Hepatocyte (in vitro differentiated cells): Measurements from ENCODE around the gene GPX4. TPM values are rescaled to one million over a fixed set of nuclear protein-coding genes. Genes with fewer than 3 reads are reported as not detected.

Experiments
- DNase-seq: peaks from one replicate; pipeline ENCODE4 v3.0.0-alpha.2; 2016; ENCODE audit warnings: low spot score
- H2AFZ ChIP-seq: fragments of 200-600 bp; sonication (generic); 2 replicates; pipeline ENCODE4 v1.6.0; 2016; ENCODE audit warnings: antibody characterized with exemption, mild to moderate bottlenecking
- H3K27ac ChIP-seq: fragments of 200-600 bp; sonication (generic); 2 replicates; pipeline ENCODE4 v1.5.1; 2016; ENCODE audit warnings: mild to moderate bottlenecking
- H3K27me3 ChIP-seq: fragments of 200-600 bp; sonication (generic); 2 replicates; pipeline ENCODE4 v1.6.1; 2016
- H3K36me3 ChIP-seq: fragments of 200-600 bp; sonication (generic); replicated peaks from 2 replicates; pipeline ENCODE4 v1.5.1; 2016; ENCODE audit warnings: low read depth; ENCODE audit not compliant: insufficient read depth
- H3K4me1 ChIP-seq: fragments of 200-600 bp; sonication (generic); 2 replicates; pipeline ENCODE4 v1.5.1; 2016; ENCODE audit warnings: mild to moderate bottlenecking, moderate library complexity; ENCODE audit not compliant: insufficient read depth
- H3K4me2 ChIP-seq: fragments of 200-600 bp; sonication (generic); 2 replicates; pipeline ENCODE4 v1.6.0; 2016
- H3K4me3 ChIP-seq: fragments of 200-600 bp; sonication (generic); 2 replicates; pipeline ENCODE4 v1.5.1; 2016; ENCODE audit warnings: mild to moderate bottlenecking
- H3K79me2 ChIP-seq: fragments of 200-600 bp; sonication (generic); 2 replicates; pipeline ENCODE4 v1.6.0; 2017; ENCODE audit warnings: mild to moderate bottlenecking
- H3K9me2 ChIP-seq: fragments of 200-600 bp; sonication (generic); replicated peaks from 2 replicates; pipeline ENCODE4 v1.6.0; 2017; ENCODE audit warnings: mild to moderate bottlenecking; ENCODE audit not compliant: insufficient read depth
- H3K9me3 ChIP-seq: fragments of 200-600 bp; sonication (generic); 2 replicates; pipeline ENCODE4 v1.5.1; 2016; ENCODE audit warnings: low read depth, mild to moderate bottlenecking
- H4K20me1 ChIP-seq: fragments of 200-600 bp; sonication (generic); 2 replicates; pipeline ENCODE4 v1.6.0; 2016; ENCODE audit warnings: mild to moderate bottlenecking; ENCODE audit not compliant: insufficient read depth, poor library complexity, severe bottlenecking
- CTCF ChIP-seq: fragments of 200-600 bp; sonication (generic); IDR thresholded peaks from 2 replicates; pipeline ENCODE4 v1.5.1; 2016; ENCODE audit warnings: antibody characterized with exemption, mild to moderate bottlenecking; ENCODE audit not compliant: poor library complexity
- EZH2 ChIP-seq: fragments of 200-600 bp; sonication (generic); IDR thresholded peaks from 2 replicates; pipeline ENCODE4 v1.6.1; 2016; ENCODE audit warnings: antibody characterized with exemption, mild to moderate bottlenecking, borderline replicate concordance
- EZH2phosphoT487 ChIP-seq: fragments of 200-600 bp; sonication (generic); IDR thresholded peaks from one replicate; pipeline ENCODE4 v1.6.1; 2018; ENCODE audit warnings: antibody characterized with exemption, mild to moderate bottlenecking, low read depth, moderate library complexity; ENCODE audit not compliant: unreplicated experiment, severe bottlenecking
- WGBS: methylation state at CpG from one replicate; pipeline ENCODE4 v1.1.6; 2016; ENCODE audit warnings: low lambda C conversion rate; ENCODE audit errors: missing lambda C conversion rate; 5-methylcytosine and 5-hydroxymethylcytosine counted together
- polyA plus RNA-seq: library from polyadenylated mRNA; unstranded; fragments of >200 nt; fragmentation: Nextera tagmentation; extraction: Ambion mirVana; gene quantifications from 2 replicates; pipeline ENCODE4 v1.2.1, GENCODE V29; 2016
- total RNA-seq: library from RNA; depleted of rRNA; stranded (reverse); fragments of >200 nt; gene quantifications from 2 replicates; pipeline ENCODE4 v1.2.3, GENCODE V29; 2014

The GPX4 gene
- total and polyA plus RNA-seq, 2 experiments from 2014 or later = 539 to 735 TPM

GRCh38 chr19:1115646-1116420 is 12.0 kb downstream of the GPX4 start:
- no peak for TF ChIP-seq EZH2
- TF ChIP-seq EZH2phosphoT487 = no peak
- no peak for TF ChIP-seq CTCF
- H3K27me3 ChIP-seq = no peaks in the 10 kb centered on the region
- no peak for DNase-seq
- no peaks in the 10 kb centered on the region for H3K9me2 ChIP-seq
- WGBS = 93% methylated on average over 26 of the region's 35 CpGs
- peaks cover 4% of the 10 kb centered on the region for H3K4me1 ChIP-seq
- H3K36me3 ChIP-seq = no peaks in the 10 kb centered on the region
- no peaks in the 10 kb centered on the region for H3K9me3 ChIP-seq
- no peaks in the 10 kb centered on the region for H4K20me1 ChIP-seq
- H3K4me3 ChIP-seq = no peak overlapping the region
- H3K4me2 ChIP-seq = no peak overlapping the region
- H3K79me2 ChIP-seq = no peaks in the 10 kb centered on the region
- H2AFZ ChIP-seq = no peak overlapping the region
- no peak overlapping the region for H3K27ac ChIP-seq

- H3K9me3 ChIP-seq = no peaks in the 10 kb centered on the region
- no peaks in the 10 kb centered on the region for H3K27me3 ChIP-seq
- no peak overlapping the region for H2AFZ ChIP-seq
- no peaks in the 10 kb centered on the region for H4K20me1 ChIP-seq
- no peak overlapping the region for H3K4me3 ChIP-seq
- DNase-seq = no peak
- H3K36me3 ChIP-seq = no peaks in the 10 kb centered on the region
- TF ChIP-seq CTCF = no peak
- TF ChIP-seq EZH2 = no peak
- TF ChIP-seq EZH2phosphoT487 = no peak
- no peaks in the 10 kb centered on the region for H3K79me2 ChIP-seq
- 97% methylated on average over 42 of the region's 52 CpGs for WGBS
- H3K9me2 ChIP-seq = no peaks in the 10 kb centered on the region
- no peak overlapping the region for H3K4me2 ChIP-seq
- H3K27ac ChIP-seq = no peak overlapping the region
- peaks cover 4% of the 10 kb centered on the region for H3K4me1 ChIP-seq
These were observed 13.2 kb downstream of the GPX4 start for GRCh38 chr19:1116726-1117581.

- no peaks in the 10 kb centered on the region for H4K20me1 ChIP-seq
- H3K79me2 ChIP-seq = no peaks in the 10 kb centered on the region
These were observed 13.9 kb downstream of the GPX4 start for GRCh38 chr19:1117654-1118053.

More at GRCh38 chr19:1117654-1118053, 13.9 kb downstream of the GPX4 start:
- peaks cover 4% of the 10 kb centered on the region for H3K4me1 ChIP-seq
- no peak for DNase-seq
- H3K27me3 ChIP-seq = no peaks in the 10 kb centered on the region
- no peaks in the 10 kb centered on the region for H3K9me3 ChIP-seq
- no peak overlapping the region for H3K27ac ChIP-seq
- WGBS = 97% methylated on average over 11 of the region's 16 CpGs
- TF ChIP-seq EZH2phosphoT487 (no peak), CTCF (no peak), EZH2 (no peak)
- H3K4me2 ChIP-seq = no peak overlapping the region
- no peak overlapping the region for H3K4me3 ChIP-seq
- H3K36me3 ChIP-seq = no peaks in the 10 kb centered on the region
- H2AFZ ChIP-seq = no peak overlapping the region
- no peaks in the 10 kb centered on the region for H3K9me2 ChIP-seq
